ENCODE measurements around the gene CEP97. TPM values are rescaled to one million over a fixed set of nuclear protein-coding genes. Genes with fewer than 3 reads are reported as not detected.

CEP97 gene
- total and polyA plus RNA-seq, 2 experiments from 2014 or later = 5.0 to 19.0 TPM

GRCh38 chr3:101701696-101702634, 22.4 kb upstream of the CEP97 start (continued):
- no peak for TF ChIP-seq ZNF462 (CRISPR knock-in tag; IDR thresholded peaks at IDR 0.05)

- no peaks in the 10 kb centered on the region for H3K9me3 Mint-ChIP-seq
- no peak overlapping the region for H3K27ac ChIP-seq (ENCODE audit: low read depth)
- H3K4me2 ChIP-seq = no peak overlapping the region
- H3K79me2 ChIP-seq (replicated peaks; ENCODE audit: insufficient read depth) = no peaks in the 10 kb centered on the region
- H2AFZ ChIP-seq = no peak overlapping the region
- no peaks in the 10 kb centered on the region for H4K20me1 ChIP-seq (replicated peaks; ENCODE audit: insufficient read depth)
- H3K4me1 ChIP-seq (ENCODE audit: insufficient read depth) = peaks cover 13% of the 10 kb centered on the region
- DNase-seq (ENCODE audit: low spot score) = no peak
- TF ChIP-seq STAT1 (IDR thresholded peaks at IDR 0.05; ENCODE audit: unreplicated experiment) = no peak
- no peak for TF ChIP-seq ZNF462 (CRISPR knock-in tag; IDR thresholded peaks at IDR 0.05)
- no peak for TF ChIP-seq CREB1 (CRISPR knock-in tag; IDR thresholded peaks at IDR 0.05; ENCODE audit: low read depth)
- no peak for ATAC-seq
- no peaks in the 10 kb centered on the region for H3K9me2 ChIP-seq (ENCODE audit: insufficient read depth)
- no peak overlapping the region for H3K27ac Mint-ChIP-seq
- no peaks in the 10 kb centered on the region for H3K27me3 ChIP-seq (ENCODE audit: insufficient read depth)
- H3K4me3 Mint-ChIP-seq = no peak overlapping the region
- peaks cover 9% of the 10 kb centered on the region for H3K4me1 Mint-ChIP-seq
- no peak overlapping the region for H3K4me3 ChIP-seq
- H3K36me3 ChIP-seq (ENCODE audit: insufficient read depth) = no peaks in the 10 kb centered on the region
- H3K36me3 Mint-ChIP-seq (ENCODE audit: low read depth) = no peaks in the 10 kb centered on the region
- peaks cover 2% of the 10 kb centered on the region for H3K27me3 Mint-ChIP-seq (ENCODE audit: insufficient read depth, low read depth, poor library complexity)
- no peaks in the 10 kb centered on the region for H3F3A ChIP-seq (replicated peaks; ENCODE audit: low read depth)
Measured at GRCh38 chr3:101702726-101703125, 21.7 kb upstream of the CEP97 start.
